HG03521 (cell line): ENCODE results near the gene NT5C1B.

Experiments used
- ATAC-seq: cut with Tn5 transposase; IDR thresholded peaks from one replicate; pipeline ENCODE4 v1.9.1; 2021; ENCODE audit warnings: mild to moderate bottlenecking, moderate library complexity; ENCODE audit not compliant: unreplicated experiment

The NT5C1B gene

DNA sequence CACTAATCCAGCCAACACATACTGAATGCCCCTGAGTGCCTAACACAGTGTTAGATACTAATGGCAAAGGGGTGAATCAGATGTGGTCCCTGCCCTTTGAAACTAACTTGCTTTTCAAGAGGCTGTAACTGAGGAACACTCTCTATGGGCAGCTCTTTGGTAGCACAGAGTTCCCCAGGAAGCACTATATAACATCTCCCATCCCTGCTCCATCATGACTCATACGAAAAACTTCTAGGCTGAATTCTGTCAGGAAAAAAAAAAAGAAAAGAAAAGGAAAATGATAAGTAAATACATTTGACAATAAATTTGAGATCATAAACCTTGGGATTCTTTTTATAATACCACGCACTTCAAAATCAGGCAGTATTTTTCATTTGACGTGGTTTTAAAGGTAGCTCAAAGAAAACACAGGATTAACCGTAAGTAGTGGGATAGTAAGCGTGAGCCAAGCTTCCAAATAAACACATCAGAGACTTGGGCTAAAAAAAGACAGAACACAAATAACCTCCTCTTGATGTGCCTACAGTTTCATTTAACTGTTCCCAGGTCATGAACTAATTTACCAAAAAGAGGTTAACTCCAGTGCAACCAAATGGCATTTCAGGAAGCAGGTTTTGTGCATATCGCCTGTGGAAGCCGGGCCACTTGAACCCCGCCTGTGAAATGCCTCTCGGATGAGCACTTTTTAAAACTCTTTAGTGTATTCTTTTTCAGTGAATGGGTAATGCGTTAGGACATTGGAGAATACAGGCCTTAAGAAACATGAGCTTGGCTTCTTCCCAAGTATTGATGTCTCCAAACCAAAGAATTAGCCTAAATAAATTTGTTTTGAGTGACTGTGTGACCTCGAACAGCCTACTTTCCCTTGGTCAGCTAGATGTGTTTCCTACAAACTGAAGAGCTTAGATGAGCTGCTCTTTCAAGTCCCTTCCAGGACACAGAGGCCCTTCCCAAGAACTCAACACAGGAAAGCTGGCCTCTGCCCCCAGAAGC is 71.0 kb downstream of the NT5C1B start:
- no peak for ATAC-seq

DNA sequence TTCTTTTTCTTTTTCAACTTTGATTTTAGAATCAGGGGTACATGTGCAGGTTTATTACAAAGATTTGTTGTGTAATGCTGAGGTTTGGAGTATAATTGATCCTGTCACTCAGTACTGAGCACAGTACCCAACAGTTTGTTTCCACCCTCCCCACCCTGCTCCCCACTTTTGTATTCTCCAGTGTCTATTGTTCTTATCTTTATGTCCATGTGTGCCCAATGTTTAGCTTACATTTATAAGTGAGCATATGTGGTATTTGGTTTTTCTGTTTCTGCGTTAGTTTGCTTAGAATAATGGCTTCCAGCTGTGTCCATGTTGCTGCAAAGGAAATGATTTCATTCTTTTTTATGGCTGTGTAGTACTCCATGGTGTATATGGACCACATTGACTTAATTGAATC is 72.0 kb downstream of the NT5C1B start:
- ATAC-seq, result no peak

DNA sequence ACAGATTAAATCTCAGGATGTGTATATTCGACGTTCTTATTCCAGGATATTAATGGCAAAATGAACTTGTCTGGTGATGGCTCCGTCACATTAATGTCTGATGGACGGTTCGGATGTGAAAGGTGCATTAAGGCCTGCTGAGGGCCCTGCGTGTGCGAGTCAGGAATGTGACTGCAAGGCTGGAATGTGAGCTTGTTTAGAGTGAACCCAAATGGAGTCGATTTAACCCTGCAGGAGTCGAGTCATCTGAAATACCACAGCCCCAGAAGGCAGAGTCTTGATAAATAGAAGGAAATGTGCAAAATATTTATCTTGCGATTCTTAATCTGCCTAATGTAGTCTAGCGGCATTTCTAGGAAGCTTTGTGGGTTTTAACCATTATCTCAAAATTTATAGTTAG is 73.3 kb downstream of the NT5C1B start:
- no peak for ATAC-seq

DNA sequence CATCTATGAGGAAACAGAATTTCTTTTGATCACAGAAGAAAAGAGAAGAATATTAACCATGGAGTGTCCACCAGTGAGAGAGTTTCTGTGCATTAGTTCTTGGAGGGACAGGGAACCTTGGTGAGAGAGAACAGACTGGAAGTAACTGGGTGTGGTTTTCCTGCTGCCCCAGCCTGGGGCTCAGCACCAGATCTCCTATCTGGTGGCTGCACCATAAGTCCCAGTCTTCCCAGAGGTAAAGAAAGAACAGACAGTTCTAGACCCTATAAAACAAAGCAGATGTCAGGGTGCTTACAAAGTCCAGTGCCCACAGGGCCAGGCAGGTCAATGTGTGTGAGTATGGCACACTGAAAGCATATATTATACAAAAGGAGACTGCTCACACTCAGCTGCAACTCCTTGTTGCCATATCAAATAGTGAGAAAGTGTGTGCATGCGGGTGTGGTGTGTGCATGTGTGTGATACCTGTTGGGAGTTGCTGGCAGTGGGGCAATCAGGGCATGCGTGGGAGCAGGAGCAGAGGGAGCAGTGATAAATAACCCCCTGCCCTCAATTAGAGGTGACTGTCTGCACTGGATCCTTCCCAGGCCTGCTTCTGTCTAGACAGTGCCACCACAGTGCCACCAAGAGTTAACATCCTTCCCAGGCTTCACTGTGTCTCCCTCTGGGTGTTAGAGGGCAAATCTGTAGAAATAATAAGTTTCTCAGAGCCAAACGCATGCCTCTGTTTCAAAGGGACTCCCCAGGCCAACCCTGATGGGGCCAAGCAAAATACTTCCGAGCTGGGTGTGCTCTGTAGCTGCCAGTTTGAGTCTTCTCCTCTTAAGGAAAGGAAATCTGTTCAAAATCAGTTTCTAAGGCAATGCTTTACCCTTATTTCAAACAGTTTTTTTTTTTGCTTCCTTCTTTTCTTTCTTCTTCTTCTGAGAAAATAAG is 74.6 kb downstream of the NT5C1B start:
- ATAC-seq, result no peak
